ENCODE results near the gene C1D.
"Not testable (repeated sequence)": the region's sequence is repeated elsewhere in the genome, so short reads cannot be mapped to it uniquely, and the experiment has no call there.

Gene C1D

GRCh38 chr2:67997903-67998302 is 64.9 kb downstream of the C1D start:
- no peak for DNase-seq

- peak; percentile 17 to 66 for DNase-seq
These were observed 65.3 kb downstream of the C1D start for GRCh38 chr2:67997528-67997900.

- no peak for DNase-seq
These were observed 65.9 kb downstream of the C1D start for GRCh38 chr2:67996772-67997527.

GRCh38 chr2:67994716-67995115 is 68.1 kb downstream of the C1D start:
- DNase-seq = no peak

GRCh38 chr2:67994069-67994468 is 68.7 kb downstream of the C1D start:
- not testable (repeated sequence) for DNase-seq

- DNase-seq = no peak
These were observed 69.5 kb downstream of the C1D start for GRCh38 chr2:67993329-67993728.

GRCh38 chr2:67991456-67991855 is 71.3 kb downstream of the C1D start:
- no peak for DNase-seq
